ENCODE data around the gene CENPB.
A peak's percentile ranks its signal among the peaks of the same experiment; 100 is the strongest.

CENPB gene

GRCh38 chr20:3808544-3808943, 22.0 kb upstream of the CENPB start:
- Histone ChIP-seq H3K27ac (peak overlapping the region; percentile 93 to 95), H3K4me3 (peak overlapping the region; percentile 50)
- no peak for TF ChIP-seq CTCF (IDR thresholded peaks at IDR 0.05)
- no peak for DNase-seq (ENCODE audit: low spot score)

GRCh38 chr20:3804781-3805180, 18.2 kb upstream of the CENPB start:
- no peak for DNase-seq (ENCODE audit: low spot score)

GRCh38 chr20:3804254-3804751, 17.8 kb upstream of the CENPB start:
- no peak for TF ChIP-seq CTCF (IDR thresholded peaks at IDR 0.05)
- H3K4me3 ChIP-seq, result no peak overlapping the region

More at GRCh38 chr20:3804781-3805180, 18.2 kb upstream of the CENPB start:
- no peak overlapping the region for H3K4me3 ChIP-seq
- peak overlapping the region; percentile 30 to 95 for H3K27ac ChIP-seq
- no peak for TF ChIP-seq CTCF (IDR thresholded peaks at IDR 0.05)

GRCh38 chr20:3803854-3804253, 17.3 kb upstream of the CENPB start:
- no peak for DNase-seq (ENCODE audit: low spot score)
- Histone ChIP-seq H3K27ac (no peak overlapping the region), H3K4me3 (no peak overlapping the region)
- no peak for TF ChIP-seq CTCF (IDR thresholded peaks at IDR 0.05)

More at GRCh38 chr20:3804254-3804751, 17.8 kb upstream of the CENPB start:
- no peak for DNase-seq (ENCODE audit: low spot score)
- H3K27ac ChIP-seq, result peak overlapping the region; percentile 30 to 95

GRCh38 chr20:3803289-3803688, 16.7 kb upstream of the CENPB start:
- H3K4me3 ChIP-seq, result no peak overlapping the region
- no peak overlapping the region for H3K27ac ChIP-seq
- no peak for DNase-seq (ENCODE audit: low spot score)
- TF ChIP-seq CTCF (IDR thresholded peaks at IDR 0.05), result no peak

GRCh38 chr20:3802524-3803239, 16.1 kb upstream of the CENPB start:
- no peak overlapping the region for H3K4me3 ChIP-seq
- TF ChIP-seq CTCF (IDR thresholded peaks at IDR 0.05), result no peak
- H3K27ac ChIP-seq, result no peak overlapping the region
- no peak for DNase-seq (ENCODE audit: low spot score)

- H3K4me3 ChIP-seq, result no peak overlapping the region
- TF ChIP-seq CTCF (IDR thresholded peaks at IDR 0.05), result no peak
- no peak overlapping the region for H3K27ac ChIP-seq
- DNase-seq (ENCODE audit: low spot score), result no peak
These were observed 15.3 kb upstream of the CENPB start for GRCh38 chr20:3801846-3802245.
